Renal cortex interstitium (tissue), 11 donors: ENCODE results near the gene PJA1. TPM values are rescaled to one million over a fixed set of nuclear protein-coding genes. Genes with fewer than 3 reads are reported as not detected.
A peak's percentile ranks its signal among the peaks of the same experiment; 100 is the strongest.

ENCODE experiments used
- DNase-seq, 11 donors: peaks; one replicate each; pipeline ENCODE4 v3.0.0-alpha.2; 2013; ENCODE audit warnings: low read depth in 9 of 11, low spot score in 4 of 11; ENCODE audit errors: extremely low read depth in 1 of 11
- polyA plus RNA-seq, 3 donors: library from polyadenylated mRNA; unstranded; fragments of 120-200 nt; gene quantifications; one replicate each; pipeline ENCODE4 v1.2.1, GENCODE V29; 2013; ENCODE audit not compliant: insufficient read length in 3 of 3

Gene PJA1
- polyA plus RNA-seq, 3 donors = 85.2 to 99.5 (median 97.1) TPM

DNA sequence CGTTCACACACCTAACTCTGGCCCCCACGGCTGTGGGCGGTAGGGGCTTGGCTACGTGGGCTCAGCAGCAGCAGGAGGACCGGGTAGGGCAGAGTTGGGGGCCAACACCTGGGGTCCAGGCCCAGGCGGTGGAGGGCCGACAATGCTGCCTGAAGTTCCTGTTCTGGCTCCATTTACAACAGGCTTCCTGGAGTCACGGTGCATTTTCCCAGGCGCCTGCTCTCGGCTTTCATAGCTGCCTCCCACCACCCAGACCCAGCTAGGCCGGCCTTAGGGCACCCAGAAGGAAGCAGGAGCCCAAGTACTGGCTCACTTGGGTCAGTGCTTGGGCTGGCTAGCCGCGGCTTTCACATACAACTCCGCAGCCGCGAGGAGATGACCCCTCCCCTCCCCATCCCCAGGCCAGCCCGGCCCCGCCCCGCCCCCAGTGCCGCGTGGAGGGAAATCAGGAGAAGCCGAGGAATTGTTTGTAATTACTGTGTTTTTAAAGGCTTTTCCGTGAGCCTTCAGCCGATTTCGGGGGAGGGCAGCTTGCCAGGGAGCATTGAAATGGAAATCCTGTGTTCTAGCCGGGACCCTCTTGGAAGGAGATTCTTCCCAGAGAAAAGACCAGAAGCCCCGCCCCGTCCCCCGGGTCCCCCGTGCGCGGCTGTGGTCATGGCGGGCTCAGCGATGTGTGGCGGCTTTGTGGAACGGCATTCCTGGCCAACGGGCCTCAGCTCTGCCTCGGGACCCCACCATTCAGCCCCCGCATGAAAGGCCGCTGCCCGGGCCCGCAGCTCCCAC, 28.5 kb downstream of the PJA1 start:
- DNase-seq = peak in 2 of 11 donors; percentile 35 to 47

DNA sequence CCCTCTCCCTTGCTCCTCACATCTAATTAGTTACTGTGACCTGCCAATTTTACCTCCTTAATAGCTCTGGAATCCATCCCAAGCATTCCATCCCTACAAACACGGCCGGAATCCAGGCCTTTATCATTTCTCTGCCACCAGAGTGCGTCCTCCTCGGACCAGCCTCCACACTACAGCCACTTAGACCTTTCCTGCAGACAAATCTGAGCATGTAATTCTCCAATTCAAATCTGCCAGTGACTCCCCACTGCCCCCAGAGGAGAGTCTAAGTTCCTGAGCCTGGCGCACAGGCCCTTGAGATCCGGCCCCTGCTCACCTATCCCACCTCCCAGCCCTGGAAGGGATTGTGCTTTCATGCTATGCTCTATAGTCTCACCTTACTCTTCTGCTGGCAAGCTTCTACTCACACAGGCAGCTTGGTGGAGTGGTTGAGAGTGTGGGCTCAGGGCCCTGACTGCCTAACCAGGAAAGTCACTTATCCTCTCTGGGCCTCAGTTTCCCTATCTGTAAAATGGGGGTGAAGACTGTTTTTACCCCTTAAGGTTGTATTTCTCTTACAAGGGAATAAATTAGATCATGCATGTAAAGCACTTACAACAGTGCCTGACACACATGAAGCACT, 31.2 kb downstream of the PJA1 start:
- DNase-seq = peak in 6 of 11 donors; percentile 34 to 66 (median 52)

DNA sequence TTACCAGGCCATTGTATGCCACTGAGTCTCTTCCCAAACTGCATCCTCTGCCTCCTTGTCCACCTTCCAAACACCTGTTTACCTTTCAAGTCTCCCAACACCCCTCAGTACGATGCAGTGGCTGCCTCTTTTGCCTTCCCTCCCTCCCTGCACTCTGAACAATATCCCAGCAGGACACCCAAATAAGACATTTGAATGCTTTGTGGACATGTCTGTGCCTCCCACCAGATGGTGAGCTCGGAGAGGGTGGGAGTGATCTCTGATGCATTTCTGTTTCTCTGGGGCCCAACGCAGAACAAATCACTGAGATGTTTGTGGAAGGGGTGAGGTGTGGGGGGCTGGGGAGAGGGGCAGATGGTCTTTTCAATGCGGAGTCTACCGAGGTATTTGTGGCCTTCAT, 33.4 kb downstream of the PJA1 start:
- DNase-seq = no peak

DNA sequence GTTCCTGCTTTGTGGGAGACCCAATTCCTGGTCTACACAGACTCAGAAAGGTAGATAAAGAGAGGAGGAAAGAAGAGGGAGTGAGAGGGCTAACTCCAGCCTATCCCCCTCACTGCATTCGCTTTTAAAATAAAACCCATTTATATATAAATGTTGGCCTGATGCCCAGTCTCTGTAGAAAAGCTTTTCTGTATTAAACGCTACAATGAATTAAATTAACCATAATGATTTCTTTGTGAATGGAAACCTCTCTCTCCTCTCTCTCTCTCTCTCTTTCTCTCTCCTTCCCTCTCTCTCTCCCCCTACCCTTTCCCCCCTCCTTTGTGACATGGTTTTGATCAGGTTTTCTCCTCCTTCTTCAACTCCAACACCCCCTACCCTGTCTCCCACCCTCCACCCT, 34.8 kb downstream of the PJA1 start:
- DNase-seq = peak in 1 of 11 donors; percentile 28

DNA sequence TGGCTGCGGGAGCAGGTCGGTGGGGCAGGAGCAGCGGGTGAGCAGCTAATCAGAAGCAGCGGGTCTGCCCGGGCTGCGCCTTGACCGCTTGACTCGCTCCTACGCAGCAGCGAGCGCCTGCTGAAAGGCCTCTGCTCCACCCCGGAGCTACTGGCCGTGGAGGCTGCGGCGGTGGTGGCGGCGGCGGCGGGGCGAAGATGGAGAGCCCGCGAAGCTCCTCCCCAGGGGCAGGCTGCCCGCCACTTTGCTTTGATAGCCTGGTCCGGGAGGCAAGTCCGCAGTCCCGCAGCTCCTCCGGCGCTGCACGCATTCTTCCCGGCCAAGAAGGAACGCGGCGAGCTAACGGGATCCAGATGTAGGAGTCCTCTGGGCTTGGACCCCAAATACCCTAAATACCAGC, 36.7 kb downstream of the PJA1 start:
- no peak for DNase-seq

DNA sequence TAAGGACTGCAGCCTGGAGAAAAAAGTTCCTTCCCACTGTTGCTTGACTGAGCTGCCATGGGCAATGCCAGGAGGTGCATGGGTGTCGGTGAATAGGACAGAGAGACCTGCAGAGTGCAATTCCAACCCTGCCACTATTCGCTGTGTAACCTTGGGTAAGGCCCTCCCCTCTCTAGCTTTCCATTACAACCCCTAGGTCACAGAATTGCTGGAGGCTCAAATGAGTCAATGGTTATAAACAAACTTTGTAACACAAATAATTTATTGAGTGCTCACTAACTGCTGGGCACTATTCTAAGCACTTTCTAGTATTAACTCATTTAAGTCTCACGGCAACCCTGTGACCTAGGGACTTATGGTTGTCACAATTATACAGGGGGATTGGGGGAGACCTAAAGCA, 37.8 kb downstream of the PJA1 start:
- no peak for DNase-seq

DNA sequence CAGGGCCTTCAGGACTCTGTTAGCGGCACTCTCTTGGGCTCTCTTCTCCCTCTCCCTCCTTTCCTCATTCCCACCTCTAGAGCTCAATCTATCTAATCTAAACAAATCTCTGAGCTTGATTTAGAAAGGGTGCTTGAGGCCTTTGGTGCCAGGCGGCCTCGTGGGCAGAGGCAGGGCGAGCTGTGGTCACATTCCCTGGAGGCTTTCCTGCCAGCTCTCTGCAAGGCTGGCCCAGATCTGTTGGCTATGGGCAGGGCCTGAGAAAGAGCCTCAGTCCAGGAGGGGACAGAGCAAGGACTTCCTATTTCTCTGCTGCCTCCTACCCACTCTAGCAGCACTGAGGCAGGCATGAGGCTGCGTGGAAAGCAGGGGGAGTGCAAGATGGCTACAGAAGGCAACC, 38.6 kb downstream of the PJA1 start:
- DNase-seq = no peak

DNA sequence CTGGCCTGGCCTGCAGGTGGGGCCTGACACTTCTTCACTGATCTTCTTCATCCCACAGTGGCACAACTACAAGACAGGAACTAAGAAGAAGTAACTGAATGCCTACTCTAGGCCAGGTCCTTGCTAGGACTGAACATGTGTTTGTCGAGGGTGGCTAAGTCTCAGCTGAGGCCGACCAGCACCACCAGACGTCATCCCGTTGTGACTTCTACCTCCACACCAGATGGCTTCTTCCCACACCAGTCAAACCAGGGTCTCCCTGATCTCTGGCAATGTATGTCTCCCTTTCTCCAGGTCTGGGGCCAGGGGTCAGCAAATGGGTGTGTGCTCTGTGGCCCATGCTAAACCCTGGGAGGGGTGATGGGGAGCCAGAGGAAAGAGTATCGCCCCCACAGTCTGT, 40.2 kb downstream of the PJA1 start:
- DNase-seq = no peak

DNA sequence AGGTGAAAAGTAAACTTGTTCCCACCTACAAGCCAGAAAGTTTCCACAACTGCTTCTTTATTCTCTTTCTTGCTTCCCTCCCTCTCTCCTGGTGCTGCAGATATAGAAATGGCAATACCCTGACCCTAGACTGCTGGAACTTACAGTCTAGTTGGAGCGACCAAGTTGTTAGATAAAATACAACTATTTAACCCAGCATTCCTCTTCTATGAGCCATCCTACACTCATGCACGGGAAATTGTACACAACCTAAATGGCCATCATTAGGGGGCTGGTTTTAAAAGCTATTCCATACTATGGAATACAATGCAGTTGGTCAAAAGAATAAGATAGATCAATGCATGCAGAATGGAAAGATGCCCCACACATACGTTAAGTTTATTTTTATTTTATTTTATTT, 41.1 kb downstream of the PJA1 start:
- no peak for DNase-seq

DNA sequence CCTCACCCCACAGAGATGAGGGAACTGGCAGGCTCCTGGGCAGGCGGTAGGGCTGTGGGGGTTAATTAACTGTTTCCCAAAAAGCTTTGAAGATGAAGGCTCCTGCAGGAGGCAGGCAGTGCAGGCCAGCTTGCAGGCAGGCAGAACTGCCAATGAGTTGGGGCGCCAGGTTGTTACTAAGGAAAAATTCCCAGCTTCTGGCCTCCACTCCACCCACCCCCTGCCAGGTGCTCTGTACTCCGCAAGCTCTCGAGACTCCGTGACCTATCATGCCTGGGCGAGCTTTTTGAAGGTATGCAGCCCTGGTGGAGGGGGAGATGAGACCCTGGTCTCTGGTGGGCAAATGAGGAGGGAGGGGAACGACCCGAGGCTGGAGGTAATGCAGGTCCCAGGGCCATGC, 41.8 kb downstream of the PJA1 start:
- DNase-seq = no peak

DNA sequence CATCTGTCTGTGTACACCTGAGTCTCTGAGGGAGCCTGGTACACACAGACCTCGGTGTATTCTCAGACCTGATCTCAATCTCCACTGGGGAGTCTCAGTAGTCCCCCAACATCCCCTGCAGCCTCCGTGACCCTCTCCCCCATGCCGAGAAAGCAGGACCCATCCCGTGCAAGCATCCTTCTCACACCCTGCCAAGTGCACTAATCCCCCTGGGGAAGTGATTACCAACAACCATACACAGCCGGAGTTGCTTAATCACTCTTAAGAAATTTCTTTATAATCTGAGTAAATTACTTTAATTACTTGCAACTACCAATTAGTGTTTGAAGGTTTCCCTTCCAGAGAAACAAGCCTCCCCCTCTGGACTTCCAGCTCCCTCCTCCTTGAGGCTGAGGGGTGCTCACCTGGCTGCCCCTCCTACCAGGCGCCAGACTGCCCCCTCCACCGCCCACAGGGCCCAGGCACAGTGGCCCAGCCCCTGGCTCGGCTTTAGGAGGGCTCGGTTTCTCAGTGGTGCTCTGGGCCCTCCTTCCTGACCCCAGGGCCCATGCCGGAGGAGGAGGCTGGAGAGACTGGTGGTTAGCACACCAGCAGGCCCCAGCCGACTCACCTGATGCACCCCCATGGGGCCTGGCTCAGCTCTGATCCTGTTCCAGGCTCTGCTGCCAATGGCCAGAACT, 43.8 kb downstream of the PJA1 start:
- DNase-seq = no peak

DNA sequence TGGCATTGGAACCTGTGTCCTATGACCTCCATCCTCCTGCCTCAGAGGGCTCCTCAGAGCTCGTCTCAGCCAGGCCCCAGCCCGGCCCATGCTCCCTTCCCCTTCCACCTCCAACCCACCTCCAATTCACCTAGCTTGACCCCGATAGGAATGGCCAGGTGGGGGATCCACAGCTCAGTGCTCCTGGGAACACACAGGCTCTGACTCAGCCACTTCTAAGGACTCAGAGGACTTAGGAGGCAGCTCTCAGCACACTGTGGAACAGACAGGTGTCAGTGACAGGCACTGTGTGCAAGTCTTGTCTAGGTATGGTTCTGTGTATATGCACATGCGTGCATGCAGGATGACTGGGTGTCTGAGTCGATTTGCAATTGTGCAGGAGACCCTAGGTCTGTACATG, 44.8 kb downstream of the PJA1 start:
- no peak for DNase-seq

DNA sequence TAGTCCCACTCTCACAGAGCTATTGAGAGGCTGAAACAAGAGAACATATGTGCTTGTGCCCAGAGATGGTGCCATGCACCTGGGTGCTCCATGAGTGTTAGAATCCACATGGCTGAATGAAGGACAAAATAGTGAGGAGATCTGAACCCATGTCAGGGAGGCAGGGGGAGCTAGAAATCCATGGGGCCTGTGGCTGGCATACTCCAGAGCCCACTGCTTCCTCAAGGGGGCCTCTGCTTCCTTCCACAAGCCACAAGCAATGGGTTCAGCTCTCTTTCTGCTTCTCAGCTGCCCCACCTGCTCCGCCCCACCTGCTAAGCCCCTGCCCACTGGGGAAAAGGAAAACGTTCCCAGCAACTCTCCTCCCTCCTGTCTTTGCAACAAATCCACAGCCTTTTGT, 46.1 kb downstream of the PJA1 start:
- no peak for DNase-seq

DNA sequence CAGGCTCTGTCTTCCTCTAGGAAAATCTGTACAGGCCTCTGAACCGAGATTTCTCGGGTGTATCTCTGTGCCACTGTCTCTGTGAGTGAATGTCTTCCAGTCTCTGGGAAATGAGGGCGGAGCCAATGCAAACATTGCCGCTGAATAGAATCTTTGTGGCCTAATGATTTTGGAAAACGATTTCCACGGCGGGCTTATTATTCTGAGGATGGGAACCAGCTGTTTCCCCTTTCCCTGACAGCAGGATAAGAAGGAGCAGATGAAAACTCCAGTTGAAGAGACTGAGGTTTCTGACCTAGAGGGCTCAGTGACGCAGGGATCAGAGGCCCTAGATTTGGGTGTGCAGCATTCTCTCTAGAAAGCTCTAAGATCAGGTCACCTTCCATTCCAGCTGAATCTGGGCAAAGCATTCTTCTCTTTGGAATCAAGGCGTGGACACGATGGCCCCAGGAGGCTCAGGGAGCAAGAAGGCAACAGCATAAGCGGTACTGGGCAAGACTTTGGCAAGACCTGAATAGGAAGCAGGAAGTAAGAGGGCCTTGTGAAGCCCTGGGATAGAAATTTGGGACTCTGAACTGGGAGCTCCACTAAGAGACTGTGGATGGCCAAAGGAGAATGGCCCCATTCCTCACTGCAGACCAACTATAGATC, 47.3 kb downstream of the PJA1 start:
- no peak for DNase-seq

DNA sequence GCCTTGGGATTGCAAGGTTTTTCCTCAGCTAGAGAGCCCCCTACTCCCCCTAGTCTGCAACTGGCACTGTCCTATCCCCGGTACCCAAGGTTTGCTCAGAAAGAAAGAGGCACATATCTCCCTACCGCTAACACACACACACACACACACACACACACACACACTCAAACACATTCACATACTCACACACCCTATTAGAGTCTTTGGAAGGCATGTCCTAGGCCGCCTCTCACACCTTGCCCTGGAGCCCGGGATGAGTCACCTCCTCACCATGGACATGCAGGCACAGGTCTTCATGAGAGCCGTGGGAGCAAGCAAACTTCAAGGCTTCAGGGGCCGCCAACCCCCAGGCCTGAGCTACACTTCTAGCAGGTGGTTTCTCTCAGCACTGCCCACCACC, 49.2 kb downstream of the PJA1 start:
- DNase-seq = no peak

DNA sequence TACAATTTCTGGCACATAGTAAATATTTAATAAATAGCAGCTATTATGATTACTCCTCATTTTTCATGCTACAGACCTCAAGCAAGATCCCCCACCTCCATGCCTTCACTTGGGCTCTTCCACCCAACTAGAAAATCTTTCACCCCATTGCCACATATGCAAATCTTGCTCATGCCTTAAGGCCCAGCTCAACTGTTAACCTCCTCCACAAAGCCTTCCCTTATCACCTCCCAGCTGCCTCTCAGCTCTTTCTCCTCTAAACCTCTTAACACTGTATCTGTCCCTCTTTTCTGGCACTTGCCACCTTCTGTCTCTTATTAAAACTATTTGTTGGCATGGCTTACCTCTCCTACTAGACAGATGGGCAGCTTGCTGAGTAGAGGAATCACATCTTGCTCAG, 51.5 kb downstream of the PJA1 start:
- DNase-seq = no peak
